ENCODE measurements around the gene PRPF18. TPM values are rescaled to one million over a fixed set of nuclear protein-coding genes. Genes with fewer than 3 reads are reported as not detected.

PRPF18 gene
- polyA plus RNA-seq, 2 donors = 6.6 to 13.4 TPM

DNA sequence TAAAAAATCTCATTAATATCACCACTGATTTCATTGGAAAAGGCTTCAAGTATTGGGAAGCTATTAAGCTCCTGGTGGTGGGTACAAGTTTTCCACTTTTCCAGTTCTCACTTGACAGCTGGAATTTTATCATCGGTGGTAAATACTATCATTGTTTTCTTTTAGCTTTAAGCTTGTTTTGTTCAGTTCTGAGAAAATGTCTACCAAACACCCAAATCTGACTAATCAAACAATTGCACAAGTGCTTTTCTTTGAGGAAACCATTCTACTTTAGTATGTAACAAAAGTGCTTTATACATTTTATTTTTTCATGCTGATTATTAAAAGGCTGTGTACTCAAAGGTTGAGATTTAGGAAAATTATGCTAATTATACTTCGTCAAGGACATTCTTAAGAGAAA, 7.9 kb downstream of the PRPF18 start:
- 80 to 88% methylated on average over 2 of the region's 2 CpGs for WGBS, 2 donors

DNA sequence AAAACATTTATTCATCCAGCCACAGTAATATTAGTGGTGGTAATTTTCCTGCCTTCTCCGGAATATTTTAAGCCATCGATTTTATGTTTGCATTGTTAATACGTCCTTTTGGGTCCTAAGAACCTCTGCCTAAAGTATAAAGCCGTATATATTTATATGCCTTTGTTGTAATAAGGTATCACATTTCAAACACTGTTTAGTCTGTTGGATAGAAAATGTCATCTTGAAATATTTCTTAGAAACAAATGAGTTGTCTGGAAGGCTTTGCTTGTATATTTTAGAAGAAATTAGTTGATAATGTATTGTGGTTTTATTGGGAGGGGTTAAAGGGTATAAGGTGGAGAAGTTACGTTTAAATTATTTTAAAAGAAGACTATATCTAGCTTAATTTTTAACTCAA, 11.1 kb downstream of the PRPF18 start:
- Histone ChIP-seq H3K9me3 (ENCODE audit: control insufficient read depth in 2 of 2, insufficient read depth in 1 of 2, low read depth in 1 of 2, low read length in 1 of 2) (no peaks in the 10 kb centered on the region), H3K4me1 (ENCODE audit: control insufficient read depth in 2 of 2, insufficient read depth in 2 of 2, low read length in 1 of 2) (no peaks in the 10 kb centered on the region), H3K4me3 (ENCODE audit: low read depth in 1 of 2, low read length in 2 of 2) (no peak overlapping the region), H3K27me3 (ENCODE audit: control insufficient read depth in 1 of 2, insufficient read depth in 2 of 2, low read length in 2 of 2) (no peaks in the 10 kb centered on the region), H3K27ac (ENCODE audit: low read depth in 2 of 2, low read length in 1 of 2) (no peak overlapping the region), H3K36me3 (ENCODE audit: control insufficient read depth in 2 of 2, insufficient read depth in 2 of 2, low read length in 1 of 2) (peaks cover 0 to 3% of the 10 kb centered on the region in 2 donors)
- 61 to 75% methylated on average over 5 of the region's 5 CpGs for WGBS, 2 donors

More for the DNA sequence above, 7.9 kb downstream of the PRPF18 start:
- Histone ChIP-seq H3K9me3 (ENCODE audit: control insufficient read depth in 2 of 2, insufficient read depth in 1 of 2, low read depth in 1 of 2, low read length in 1 of 2) (no peaks in the 10 kb centered on the region), H3K27me3 (ENCODE audit: control insufficient read depth in 1 of 2, insufficient read depth in 2 of 2, low read length in 2 of 2) (no peaks in the 10 kb centered on the region), H3K4me3 (ENCODE audit: low read depth in 1 of 2, low read length in 2 of 2) (no peak overlapping the region), H3K27ac (ENCODE audit: low read depth in 2 of 2, low read length in 1 of 2) (no peak overlapping the region), H3K4me1 (ENCODE audit: control insufficient read depth in 2 of 2, insufficient read depth in 2 of 2, low read length in 1 of 2) (no peaks in the 10 kb centered on the region), H3K36me3 (ENCODE audit: control insufficient read depth in 2 of 2, insufficient read depth in 2 of 2, low read length in 1 of 2) (peaks cover 2 to 5% of the 10 kb centered on the region in 2 donors)

DNA sequence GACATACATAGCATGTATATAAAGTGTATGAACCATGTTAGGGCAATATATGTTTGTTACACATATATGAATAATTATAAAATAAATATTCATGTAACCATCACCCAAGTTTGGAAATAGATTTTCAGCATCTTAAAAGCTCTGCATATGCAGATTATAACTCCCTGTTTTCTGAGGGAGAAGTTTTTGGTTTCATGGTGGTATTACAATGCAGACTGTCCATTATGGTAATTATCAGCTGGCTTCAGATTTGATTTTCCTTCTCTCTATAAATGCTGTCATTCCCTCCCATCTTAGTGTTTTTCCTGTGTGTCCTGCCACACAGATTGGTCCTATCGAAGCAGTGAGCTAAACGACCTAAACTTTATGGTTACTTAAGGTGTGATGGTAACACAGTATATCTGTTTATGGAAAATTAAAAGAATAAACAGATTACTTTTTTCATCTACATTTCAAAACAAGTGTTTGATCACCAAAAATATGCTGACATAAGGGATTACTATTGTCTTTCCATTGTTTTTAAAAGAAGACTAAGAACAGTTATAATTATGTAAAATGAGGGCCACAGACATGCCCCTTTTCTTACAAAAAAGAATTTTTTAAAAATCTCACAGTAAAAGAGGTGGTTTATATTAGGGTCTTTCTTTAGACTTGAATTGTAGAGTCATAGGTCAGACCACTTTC, 17.7 kb downstream of the PRPF18 start:
- peaks cover 3 to 5% of the 10 kb centered on the region in 2 donors for H3K36me3 ChIP-seq (ENCODE audit: control insufficient read depth in 2 of 2, insufficient read depth in 2 of 2, low read length in 1 of 2)
- WGBS, 2 donors = 83% methylated on average over 2 of the region's 2 CpGs

DNA sequence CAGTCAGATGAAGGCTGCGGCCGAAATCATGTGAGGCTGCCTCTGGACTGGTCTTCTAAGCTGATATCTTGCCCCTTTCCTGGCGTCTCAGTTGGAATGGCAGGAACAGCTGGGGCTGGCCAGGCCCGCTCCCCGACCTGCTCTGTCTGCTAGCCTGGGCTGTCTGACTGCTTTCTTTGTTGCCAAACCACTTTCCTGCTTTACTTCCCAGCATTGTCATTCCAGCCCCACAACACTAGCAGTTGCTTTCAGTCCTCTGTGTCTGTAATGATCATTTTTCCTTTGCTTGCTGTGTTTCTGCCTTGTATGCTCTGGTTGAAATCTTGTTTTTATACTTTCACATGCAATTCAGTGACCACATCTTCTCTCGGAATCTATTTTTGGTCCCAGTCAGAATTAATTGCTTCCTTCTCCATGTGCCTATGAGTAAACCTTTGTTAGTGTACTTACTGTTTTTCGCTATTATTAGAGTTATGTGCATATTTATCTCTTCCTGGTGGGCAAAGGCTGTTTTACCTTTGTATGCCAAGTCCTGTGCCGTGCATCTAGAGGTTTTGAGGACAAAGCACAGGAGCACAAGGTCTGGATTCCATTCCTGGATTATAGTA, 21.6 kb downstream of the PRPF18 start:
- H3K4me3 ChIP-seq (ENCODE audit: low read depth in 1 of 2, low read length in 2 of 2) = no peak overlapping the region
- 74 to 78% methylated on average over 8 of the region's 8 CpGs for WGBS, 2 donors
- peaks cover 5 to 7% of the 10 kb centered on the region in 2 donors for H3K36me3 ChIP-seq (ENCODE audit: control insufficient read depth in 2 of 2, insufficient read depth in 2 of 2, low read length in 1 of 2)
- H3K4me1 ChIP-seq (ENCODE audit: control insufficient read depth in 2 of 2, insufficient read depth in 2 of 2, low read length in 1 of 2) = peaks cover 0 to 2% of the 10 kb centered on the region in 2 donors
- H3K27me3 ChIP-seq (ENCODE audit: control insufficient read depth in 1 of 2, insufficient read depth in 2 of 2, low read length in 2 of 2) = no peaks in the 10 kb centered on the region
- H3K9me3 ChIP-seq (ENCODE audit: control insufficient read depth in 2 of 2, insufficient read depth in 1 of 2, low read depth in 1 of 2, low read length in 1 of 2) = no peaks in the 10 kb centered on the region
- H3K27ac ChIP-seq (ENCODE audit: low read depth in 2 of 2, low read length in 1 of 2) = peak overlapping the region in 1 of 2 donors; percentile 15

More for the DNA sequence above, 17.7 kb downstream of the PRPF18 start:
- Histone ChIP-seq H3K27ac (ENCODE audit: low read depth in 2 of 2, low read length in 1 of 2) (no peak overlapping the region), H3K27me3 (ENCODE audit: control insufficient read depth in 1 of 2, insufficient read depth in 2 of 2, low read length in 2 of 2) (no peaks in the 10 kb centered on the region), H3K4me1 (ENCODE audit: control insufficient read depth in 2 of 2, insufficient read depth in 2 of 2, low read length in 1 of 2) (peaks cover 0 to 2% of the 10 kb centered on the region in 2 donors), H3K9me3 (ENCODE audit: control insufficient read depth in 2 of 2, insufficient read depth in 1 of 2, low read depth in 1 of 2, low read length in 1 of 2) (no peaks in the 10 kb centered on the region), H3K4me3 (ENCODE audit: low read depth in 1 of 2, low read length in 2 of 2) (no peak overlapping the region)

DNA sequence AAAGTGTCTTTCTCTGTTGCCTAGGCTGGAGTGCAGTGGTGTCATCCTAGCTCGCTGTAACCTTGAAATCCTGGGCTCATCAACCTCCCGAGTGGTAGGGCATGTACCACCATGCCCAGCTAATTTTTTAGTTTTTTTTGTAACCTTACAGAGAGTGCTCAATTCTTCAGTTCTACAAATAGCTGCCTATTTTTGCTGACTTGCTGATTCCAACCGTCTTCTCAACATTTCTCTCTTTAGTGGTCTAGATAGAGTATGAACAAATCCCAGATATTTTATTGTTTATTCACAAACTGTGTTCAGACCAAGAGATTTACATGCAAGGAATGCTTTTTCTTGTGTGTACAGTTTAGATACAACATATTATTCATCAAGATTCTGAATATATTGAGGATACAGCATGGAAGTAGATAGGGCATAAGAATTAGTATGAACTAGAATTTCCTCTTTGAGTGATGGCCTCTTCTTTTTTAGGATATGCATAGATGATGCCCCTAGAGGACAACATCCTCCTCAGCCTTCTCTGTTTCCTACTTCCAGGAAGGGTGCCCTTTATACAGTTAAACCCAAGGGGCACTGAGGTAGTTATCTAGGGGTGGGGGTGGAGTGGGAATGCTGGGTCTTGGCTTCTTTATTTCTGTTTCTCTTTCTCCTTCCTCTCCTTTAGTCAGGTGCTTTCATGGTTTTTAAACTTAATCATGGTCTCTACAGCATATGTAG, 26.0 kb downstream of the PRPF18 start:
- Histone ChIP-seq H3K9me3 (ENCODE audit: control insufficient read depth in 2 of 2, insufficient read depth in 1 of 2, low read depth in 1 of 2, low read length in 1 of 2) (no peaks in the 10 kb centered on the region), H3K27me3 (ENCODE audit: control insufficient read depth in 1 of 2, insufficient read depth in 2 of 2, low read length in 2 of 2) (no peaks in the 10 kb centered on the region), H3K27ac (ENCODE audit: low read depth in 2 of 2, low read length in 1 of 2) (no peak overlapping the region), H3K4me3 (ENCODE audit: low read depth in 1 of 2, low read length in 2 of 2) (no peak overlapping the region), H3K4me1 (ENCODE audit: control insufficient read depth in 2 of 2, insufficient read depth in 2 of 2, low read length in 1 of 2) (peaks cover 2 to 4% of the 10 kb centered on the region in 2 donors), H3K36me3 (ENCODE audit: control insufficient read depth in 2 of 2, insufficient read depth in 2 of 2, low read length in 1 of 2) (peaks cover 5 to 12% of the 10 kb centered on the region in 2 donors)
- WGBS, 2 donors = 77 to 85% methylated on average over 3 of the region's 3 CpGs

DNA sequence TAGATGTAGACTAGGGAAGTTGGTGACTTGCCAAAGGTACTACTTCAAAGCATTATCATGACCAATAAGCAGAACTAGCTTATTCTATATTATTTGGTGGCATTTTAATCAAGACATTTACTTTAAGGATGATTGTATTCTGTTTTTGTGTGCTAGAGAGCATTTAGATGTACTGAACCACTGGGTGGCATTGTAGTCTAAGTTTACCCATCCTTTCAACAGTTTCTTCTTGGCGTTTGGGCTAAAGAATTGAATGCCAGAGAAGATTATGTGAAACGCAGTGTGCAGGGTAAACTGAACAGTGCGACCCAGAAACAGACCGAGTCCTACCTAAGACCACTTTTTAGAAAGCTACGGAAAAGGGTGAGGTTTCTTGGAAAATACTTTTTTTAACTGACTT, 26.8 kb downstream of the PRPF18 start:
- H3K36me3 ChIP-seq (ENCODE audit: control insufficient read depth in 2 of 2, insufficient read depth in 2 of 2, low read length in 1 of 2) = peaks cover 4 to 11% of the 10 kb centered on the region in 2 donors
- no peaks in the 10 kb centered on the region for H3K9me3 ChIP-seq (ENCODE audit: control insufficient read depth in 2 of 2, insufficient read depth in 1 of 2, low read depth in 1 of 2, low read length in 1 of 2)
- no peak overlapping the region for H3K27ac ChIP-seq (ENCODE audit: low read depth in 2 of 2, low read length in 1 of 2)
- H3K4me3 ChIP-seq (ENCODE audit: low read depth in 1 of 2, low read length in 2 of 2) = no peak overlapping the region
- H3K27me3 ChIP-seq (ENCODE audit: control insufficient read depth in 1 of 2, insufficient read depth in 2 of 2, low read length in 2 of 2) = no peaks in the 10 kb centered on the region
- peaks cover 0 to 4% of the 10 kb centered on the region in 2 donors for H3K4me1 ChIP-seq (ENCODE audit: control insufficient read depth in 2 of 2, insufficient read depth in 2 of 2, low read length in 1 of 2)
- WGBS, 2 donors = 41 to 44% methylated on average over 5 of the region's 5 CpGs

DNA sequence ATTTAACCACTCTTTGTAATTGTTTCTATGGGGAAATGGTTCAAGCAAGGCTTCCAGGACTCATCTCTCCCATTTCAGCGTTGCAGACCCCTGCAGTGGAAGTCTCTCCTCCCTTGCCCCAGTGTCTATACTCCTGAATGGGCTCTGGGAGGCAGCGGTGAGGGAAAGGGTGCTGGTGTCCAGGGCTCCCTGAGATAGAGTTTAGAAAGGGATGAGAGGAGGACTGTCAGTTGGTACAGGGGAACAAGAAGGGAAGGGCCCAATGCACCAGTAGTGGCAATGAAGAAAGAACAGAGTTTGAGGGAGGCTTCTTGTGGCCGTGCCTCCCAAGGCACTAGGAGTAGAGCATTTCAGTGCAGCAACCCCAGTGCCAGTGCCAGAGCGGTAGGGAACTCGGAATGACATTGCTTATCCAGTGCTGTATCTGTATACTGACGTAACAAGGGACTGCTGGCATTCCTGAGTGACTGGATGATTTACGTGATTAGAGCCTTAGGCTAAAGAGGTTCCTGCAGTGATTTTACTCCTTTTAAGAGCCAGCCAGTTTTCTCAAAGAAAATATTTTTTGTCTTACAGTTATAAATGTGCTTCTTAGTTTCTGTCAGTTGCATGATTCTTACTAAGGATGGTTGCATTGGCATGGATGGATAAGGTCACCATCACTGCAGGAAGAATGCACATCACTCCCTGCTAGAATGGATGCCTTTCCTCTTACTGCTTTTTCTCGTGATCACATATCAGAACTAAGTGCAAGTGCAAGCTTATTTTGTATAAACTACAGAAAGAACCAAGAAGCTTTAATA, 28.0 kb downstream of the PRPF18 start:
- Histone ChIP-seq H3K4me3 (ENCODE audit: low read depth in 1 of 2, low read length in 2 of 2) (no peak overlapping the region), H3K27me3 (ENCODE audit: control insufficient read depth in 1 of 2, insufficient read depth in 2 of 2, low read length in 2 of 2) (no peaks in the 10 kb centered on the region), H3K4me1 (ENCODE audit: control insufficient read depth in 2 of 2, insufficient read depth in 2 of 2, low read length in 1 of 2) (peaks cover 0 to 4% of the 10 kb centered on the region in 2 donors), H3K36me3 (ENCODE audit: control insufficient read depth in 2 of 2, insufficient read depth in 2 of 2, low read length in 1 of 2) (peaks cover 10 to 11% of the 10 kb centered on the region in 2 donors), H3K27ac (ENCODE audit: low read depth in 2 of 2, low read length in 1 of 2) (no peak overlapping the region), H3K9me3 (ENCODE audit: control insufficient read depth in 2 of 2, insufficient read depth in 1 of 2, low read depth in 1 of 2, low read length in 1 of 2) (no peaks in the 10 kb centered on the region)
- 55 to 71% methylated on average over 8 of the region's 8 CpGs for WGBS, 2 donors

DNA sequence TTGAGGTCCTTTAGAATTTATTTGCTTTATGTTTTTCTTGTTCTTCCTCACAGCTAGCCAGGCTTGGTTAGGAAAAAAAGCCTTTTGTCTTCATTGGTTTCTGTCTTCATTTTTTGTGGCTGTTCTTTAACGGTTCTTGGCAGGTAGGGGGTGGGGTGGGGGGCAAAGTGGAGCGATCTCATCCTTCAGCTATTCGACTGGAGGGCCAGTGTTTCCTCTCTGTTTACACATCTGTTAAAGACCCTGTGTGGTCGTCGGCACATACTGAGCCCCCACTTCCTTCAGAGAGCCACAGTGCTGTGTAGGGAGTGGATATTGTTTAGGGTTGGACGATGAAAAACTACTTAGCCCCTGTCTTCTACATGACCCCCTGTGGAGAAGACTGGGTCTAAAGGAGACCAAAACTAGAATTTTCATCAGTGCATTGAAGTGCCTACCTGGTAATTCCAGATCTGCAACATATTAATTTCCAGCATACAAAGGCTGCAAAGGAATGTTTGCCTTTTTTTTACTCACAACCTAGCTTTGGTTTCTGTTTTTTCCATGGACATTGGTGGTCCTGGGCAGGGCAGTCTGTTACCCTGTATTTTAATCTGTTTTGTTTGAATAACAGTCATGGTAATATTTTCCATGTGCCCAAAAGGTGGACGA, 29.0 kb downstream of the PRPF18 start:
- Histone ChIP-seq H3K9me3 (ENCODE audit: control insufficient read depth in 2 of 2, insufficient read depth in 1 of 2, low read depth in 1 of 2, low read length in 1 of 2) (no peaks in the 10 kb centered on the region), H3K4me1 (ENCODE audit: control insufficient read depth in 2 of 2, insufficient read depth in 2 of 2, low read length in 1 of 2) (peaks cover 0 to 4% of the 10 kb centered on the region in 2 donors), H3K4me3 (ENCODE audit: low read depth in 1 of 2, low read length in 2 of 2) (no peak overlapping the region), H3K27me3 (ENCODE audit: control insufficient read depth in 1 of 2, insufficient read depth in 2 of 2, low read length in 2 of 2) (no peaks in the 10 kb centered on the region), H3K27ac (ENCODE audit: low read depth in 2 of 2, low read length in 1 of 2) (no peak overlapping the region), H3K36me3 (ENCODE audit: control insufficient read depth in 2 of 2, insufficient read depth in 2 of 2, low read length in 1 of 2) (peaks cover 7 to 8% of the 10 kb centered on the region in 2 donors)
- WGBS, 2 donors = 67 to 71% methylated on average over 7 of the region's 7 CpGs

DNA sequence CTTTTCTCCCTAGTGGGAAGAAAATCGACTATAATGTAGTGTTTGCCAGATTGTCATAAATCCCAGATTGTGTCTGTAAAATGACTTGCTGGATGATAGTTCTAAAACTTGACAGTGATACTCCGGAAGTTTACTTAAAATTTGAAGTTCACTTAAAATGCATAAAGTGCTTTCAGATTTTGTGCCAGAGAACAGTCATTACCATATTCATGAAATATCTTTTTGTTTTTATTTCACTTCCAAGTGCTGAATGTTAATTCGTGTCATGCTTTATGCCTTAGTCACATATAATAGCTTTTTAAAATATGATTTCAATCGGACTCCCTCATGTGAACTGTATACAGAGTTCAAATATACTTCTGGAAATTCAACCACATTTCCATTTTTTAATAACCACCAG, 30.4 kb downstream of the PRPF18 start:
- Histone ChIP-seq H3K36me3 (ENCODE audit: control insufficient read depth in 2 of 2, insufficient read depth in 2 of 2, low read length in 1 of 2) (peaks cover 8 to 12% of the 10 kb centered on the region in 2 donors), H3K27me3 (ENCODE audit: control insufficient read depth in 1 of 2, insufficient read depth in 2 of 2, low read length in 2 of 2) (no peaks in the 10 kb centered on the region), H3K4me1 (ENCODE audit: control insufficient read depth in 2 of 2, insufficient read depth in 2 of 2, low read length in 1 of 2) (peaks cover 0 to 4% of the 10 kb centered on the region in 2 donors), H3K9me3 (ENCODE audit: control insufficient read depth in 2 of 2, insufficient read depth in 1 of 2, low read depth in 1 of 2, low read length in 1 of 2) (no peaks in the 10 kb centered on the region), H3K4me3 (ENCODE audit: low read depth in 1 of 2, low read length in 2 of 2) (no peak overlapping the region), H3K27ac (ENCODE audit: low read depth in 2 of 2, low read length in 1 of 2) (no peak overlapping the region)
- 66 to 76% methylated on average over 4 of the region's 4 CpGs for WGBS, 2 donors

Measured in esophagus (tissue), 2 donors.